Muscle layer of duodenum (tissue), 2 donors: ENCODE measurements around the gene DOCK1.

Experiments used
- H3K27ac ChIP-seq: one replicate; pipeline ENCODE4 v1.7.0; 2013; ENCODE audit warnings: mild to moderate bottlenecking, low read length
- H3K27me3 ChIP-seq: one replicate; pipeline ENCODE4 v1.7.0; 2013; ENCODE audit warnings: low read depth, mild to moderate bottlenecking, control low read depth, low read length
- H3K36me3 ChIP-seq, 2 donors: one replicate each; pipeline ENCODE4 v1.7.0; 2013; ENCODE audit warnings: low read length in 2 of 2, control low read depth in 1 of 2, mild to moderate bottlenecking in 1 of 2; ENCODE audit not compliant: insufficient read depth in 2 of 2, control insufficient read depth in 1 of 2
- H3K4me1 ChIP-seq, 2 donors: one replicate each; pipeline ENCODE4 v1.7.0; 2013; ENCODE audit warnings: low read length in 2 of 2, mild to moderate bottlenecking in 2 of 2, control low read depth in 1 of 2, moderate library complexity in 1 of 2; ENCODE audit not compliant: insufficient read depth in 2 of 2, control insufficient read depth in 1 of 2
- H3K4me3 ChIP-seq, 2 donors: one replicate each; pipeline ENCODE4 v1.7.0; 2013; ENCODE audit warnings: low read length in 2 of 2, low read depth in 1 of 2, mild to moderate bottlenecking in 1 of 2
- H3K9me3 ChIP-seq, 2 donors: one replicate each; pipeline ENCODE4 v1.7.0; 2013; ENCODE audit warnings: low read length in 2 of 2, control low read depth in 1 of 2, mild to moderate bottlenecking in 1 of 2; ENCODE audit not compliant: control insufficient read depth in 1 of 2
- donor health status: healthy.

DOCK1 gene

GRCh38 chr10:127242914-127243313, 337.7 kb downstream of the DOCK1 start:
- Histone ChIP-seq H3K27ac (no peak overlapping the region), H3K36me3 (peaks cover 0 to 3% of the 10 kb centered on the region in 2 donors), H3K4me1 (peaks cover 0 to 5% of the 10 kb centered on the region in 2 donors), H3K4me3 (no peak overlapping the region), H3K9me3 (no peaks in the 10 kb centered on the region), H3K27me3 (no peaks in the 10 kb centered on the region)

- Histone ChIP-seq H3K9me3 (no peaks in the 10 kb centered on the region), H3K4me3 (no peak overlapping the region), H3K27ac (no peak overlapping the region), H3K27me3 (no peaks in the 10 kb centered on the region), H3K36me3 (peaks cover 0 to 9% of the 10 kb centered on the region in 2 donors), H3K4me1 (peaks cover 0 to 5% of the 10 kb centered on the region in 2 donors)
Observed at GRCh38 chr10:127243490-127244272, 338.5 kb downstream of the DOCK1 start.

GRCh38 chr10:127245456-127245855, 340.2 kb downstream of the DOCK1 start:
- Histone ChIP-seq H3K36me3 (peaks cover 0 to 9% of the 10 kb centered on the region in 2 donors), H3K4me1 (peaks cover 0 to 5% of the 10 kb centered on the region in 2 donors), H3K27me3 (no peaks in the 10 kb centered on the region), H3K27ac (no peak overlapping the region), H3K4me3 (no peak overlapping the region), H3K9me3 (no peaks in the 10 kb centered on the region)

GRCh38 chr10:127250031-127250430, 344.8 kb downstream of the DOCK1 start:
- Histone ChIP-seq H3K4me3 (no peak overlapping the region), H3K27ac (no peak overlapping the region), H3K9me3 (no peaks in the 10 kb centered on the region), H3K36me3 (peaks cover 0 to 9% of the 10 kb centered on the region in 2 donors), H3K4me1 (no peaks in the 10 kb centered on the region), H3K27me3 (no peaks in the 10 kb centered on the region)

GRCh38 chr10:127252818-127253217, 347.6 kb downstream of the DOCK1 start:
- Histone ChIP-seq H3K27ac (no peak overlapping the region), H3K27me3 (no peaks in the 10 kb centered on the region), H3K36me3 (peaks cover 0 to 7% of the 10 kb centered on the region in 2 donors), H3K4me3 (no peak overlapping the region), H3K9me3 (no peaks in the 10 kb centered on the region), H3K4me1 (no peaks in the 10 kb centered on the region)

- Histone ChIP-seq H3K4me3 (no peak overlapping the region), H3K4me1 (no peaks in the 10 kb centered on the region), H3K27ac (no peak overlapping the region), H3K27me3 (no peaks in the 10 kb centered on the region), H3K9me3 (no peaks in the 10 kb centered on the region), H3K36me3 (peaks cover 10 to 13% of the 10 kb centered on the region in 2 donors)
Observed at GRCh38 chr10:127254276-127254675, 349.0 kb downstream of the DOCK1 start.

GRCh38 chr10:127257395-127257794, 352.2 kb downstream of the DOCK1 start:
- Histone ChIP-seq H3K27ac (no peak overlapping the region), H3K36me3 (peaks cover 10 to 24% of the 10 kb centered on the region in 2 donors), H3K4me1 (no peaks in the 10 kb centered on the region), H3K4me3 (no peak overlapping the region), H3K9me3 (no peaks in the 10 kb centered on the region), H3K27me3 (no peaks in the 10 kb centered on the region)

- Histone ChIP-seq H3K4me3 (no peak overlapping the region), H3K27ac (no peak overlapping the region), H3K27me3 (no peaks in the 10 kb centered on the region), H3K9me3 (no peaks in the 10 kb centered on the region), H3K36me3 (peaks cover 10 to 24% of the 10 kb centered on the region in 2 donors), H3K4me1 (no peaks in the 10 kb centered on the region)
Observed at GRCh38 chr10:127259347-127259746, 354.1 kb downstream of the DOCK1 start.

GRCh38 chr10:127262606-127263005, 357.4 kb downstream of the DOCK1 start:
- H3K9me3 ChIP-seq, result no peaks in the 10 kb centered on the region
- H3K4me1 ChIP-seq, result no peaks in the 10 kb centered on the region
- no peak overlapping the region for H3K4me3 ChIP-seq
- peaks cover 10 to 24% of the 10 kb centered on the region in 2 donors for H3K36me3 ChIP-seq
- H3K27ac ChIP-seq, result no peak overlapping the region
- H3K27me3 ChIP-seq, result no peaks in the 10 kb centered on the region

GRCh38 chr10:127265288-127265687, 360.1 kb downstream of the DOCK1 start:
- H3K9me3 ChIP-seq, result no peaks in the 10 kb centered on the region
- no peaks in the 10 kb centered on the region for H3K27me3 ChIP-seq

GRCh38 chr10:127266431-127266830, 361.2 kb downstream of the DOCK1 start:
- no peak overlapping the region for H3K4me3 ChIP-seq
- H3K9me3 ChIP-seq, result no peaks in the 10 kb centered on the region
- H3K27ac ChIP-seq, result no peak overlapping the region
- H3K4me1 ChIP-seq, result peaks cover 0 to 2% of the 10 kb centered on the region in 2 donors
- H3K36me3 ChIP-seq, result no peaks in the 10 kb centered on the region
- H3K27me3 ChIP-seq, result no peaks in the 10 kb centered on the region

More at GRCh38 chr10:127265288-127265687, 360.1 kb downstream of the DOCK1 start:
- Histone ChIP-seq H3K27ac (no peak overlapping the region), H3K4me3 (no peak overlapping the region), H3K36me3 (peaks cover 0 to 1% of the 10 kb centered on the region in 2 donors), H3K4me1 (no peaks in the 10 kb centered on the region)

GRCh38 chr10:127267442-127267841, 362.2 kb downstream of the DOCK1 start:
- Histone ChIP-seq H3K4me1 (peaks cover 0 to 8% of the 10 kb centered on the region in 2 donors), H3K27me3 (no peaks in the 10 kb centered on the region), H3K27ac (no peak overlapping the region), H3K4me3 (no peak overlapping the region), H3K36me3 (no peaks in the 10 kb centered on the region), H3K9me3 (no peaks in the 10 kb centered on the region)
